HT-29 (cell line): ENCODE data around the gene DEFB112. TPM values are rescaled to one million over a fixed set of nuclear protein-coding genes. Genes with fewer than 3 reads are reported as not detected.

ENCODE experiments used
- DNase-seq: peaks from one replicate; pipeline ENCODE4 v3.0.0-alpha.2; 2015; ENCODE audit warnings: low spot score
- total RNA-seq: library from RNA; depleted of rRNA; stranded (reverse); fragments of >200 nt; shearing (Covaris generic); gene quantifications from 2 replicates; pipeline ENCODE4 v1.2.3, GENCODE V29; 2014; rRNA removed

DEFB112 gene
- not detected in 2 replicates for total RNA-seq

- no peak for DNase-seq
Observed at GRCh38 chr6:50049829-50050228, at the start of gene DEFB112. Gene DEFB112, minus strand, starts transcription at chr6:50049929. Its CDS starts 60 bp downstream, at chr6:50049869.

- DNase-seq, result no peak
Observed at GRCh38 chr6:50098641-50098993, 48.9 kb upstream of the DEFB112 start.

- DNase-seq, result no peak
Observed at GRCh38 chr6:50097966-50098640, 48.4 kb upstream of the DEFB112 start.

- DNase-seq, result no peak
Observed at GRCh38 chr6:50096296-50096695, 46.6 kb upstream of the DEFB112 start.

- DNase-seq, result no peak
Observed at GRCh38 chr6:50093938-50094272, 44.2 kb upstream of the DEFB112 start.

GRCh38 chr6:50093116-50093937 lies 43.6 kb upstream of the DEFB112 start:
- DNase-seq, result no peak

GRCh38 chr6:50091641-50092040 lies 41.9 kb upstream of the DEFB112 start:
- no peak for DNase-seq

GRCh38 chr6:50089911-50090310 lies 40.2 kb upstream of the DEFB112 start:
- no peak for DNase-seq

- DNase-seq, result no peak
Observed at GRCh38 chr6:50087231-50087954, 37.7 kb upstream of the DEFB112 start.

- DNase-seq, result no peak
Observed at GRCh38 chr6:50077385-50077784, 27.7 kb upstream of the DEFB112 start.

GRCh38 chr6:50076431-50076830 lies 26.7 kb upstream of the DEFB112 start:
- no peak for DNase-seq

GRCh38 chr6:50071921-50072320 lies 22.2 kb upstream of the DEFB112 start:
- no peak for DNase-seq

- DNase-seq, result no peak
Observed at GRCh38 chr6:50070101-50070500, 20.4 kb upstream of the DEFB112 start.

GRCh38 chr6:50062051-50062450 lies 12.3 kb upstream of the DEFB112 start:
- DNase-seq, result peak; percentile 19

GRCh38 chr6:50056242-50056641 lies 6.5 kb upstream of the DEFB112 start:
- no peak for DNase-seq

GRCh38 chr6:50047026-50047425 lies 2.7 kb downstream of the DEFB112 start:
- no peak for DNase-seq

- DNase-seq, result peak; percentile 41
Observed at GRCh38 chr6:50030777-50031562, 18.8 kb downstream of the DEFB112 start.

GRCh38 chr6:50030350-50030749 lies 19.4 kb downstream of the DEFB112 start:
- DNase-seq, result no peak

- no peak for DNase-seq
Observed at GRCh38 chr6:50025258-50025657, 24.5 kb downstream of the DEFB112 start.

GRCh38 chr6:50021894-50022293 lies 27.8 kb downstream of the DEFB112 start, which contains the start of gene DEFB110:
Gene DEFB110, minus strand, starts transcription at chr6:50021994. Its CDS starts 59 bp downstream, at chr6:50021935.
- DNase-seq, result no peak

- no peak for DNase-seq
Observed at GRCh38 chr6:50007819-50008218, 41.9 kb downstream of the DEFB112 start.

GRCh38 chr6:50003139-50003538 lies 46.6 kb downstream of the DEFB112 start:
- no peak for DNase-seq
